Measurements from ENCODE around the gene CD300H.
A peak's percentile ranks its signal among the peaks of the same experiment; 100 is the strongest.

CD300H gene

DNA sequence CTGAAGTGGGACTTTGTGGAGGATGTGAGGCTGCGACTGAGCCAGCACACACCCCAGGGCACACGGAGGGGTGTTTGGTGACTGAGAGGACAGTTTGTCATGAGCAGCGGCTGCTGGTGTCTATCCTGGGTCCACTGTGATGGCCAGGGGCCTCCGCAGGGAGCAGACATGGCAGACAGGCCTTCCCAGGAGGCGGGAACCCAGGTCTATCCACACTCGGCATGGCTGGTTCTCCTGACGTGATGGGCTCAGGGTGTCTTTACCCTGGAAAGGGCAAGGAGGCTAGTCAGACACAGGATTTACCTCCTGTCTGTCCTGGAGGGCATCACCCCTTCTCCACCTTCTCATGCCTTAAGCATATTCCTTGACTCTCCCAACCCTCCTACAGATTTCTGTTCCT, 20.7 kb downstream of the CD300H start:
- Histone ChIP-seq H3F3A (ENCODE audit: low read depth) (no peaks in the 10 kb centered on the region), H3K4me1 (ENCODE audit: insufficient read depth, low read length, poor library complexity, severe bottlenecking) (peaks cover 24% of the 10 kb centered on the region), H3K4me2 (ENCODE audit: low read depth, low read length, poor library complexity, severe bottlenecking) (no peak overlapping the region), H3K79me2 (ENCODE audit: insufficient read depth, low read length) (no peaks in the 10 kb centered on the region), H3K36me3 (ENCODE audit: insufficient read depth, low read length) (no peaks in the 10 kb centered on the region), H3K9me3 (ENCODE audit: insufficient read depth, low read depth, low read length) (no peaks in the 10 kb centered on the region), H3K27me3 (ENCODE audit: insufficient read depth, low read length, poor library complexity, severe bottlenecking) (no peaks in the 10 kb centered on the region), H4K20me1 (ENCODE audit: insufficient read depth, low read length, poor library complexity, severe bottlenecking) (no peaks in the 10 kb centered on the region), H2AFZ (ENCODE audit: low read length) (no peak overlapping the region), H3K4me3 (ENCODE audit: low read length, poor library complexity, severe bottlenecking) (no peak overlapping the region), H3K9ac (ENCODE audit: low read depth, low read length, poor library complexity, severe bottlenecking) (no peak overlapping the region), H3K9me2 (replicated peaks; ENCODE audit: low read depth, low read length) (no peaks in the 10 kb centered on the region)
- TF ChIP-seq EZH2phosphoT487 (IDR thresholded peaks at IDR 0.05; ENCODE audit: borderline replicate concordance), result no peak
- TF ChIP-seq, protein P1, sequence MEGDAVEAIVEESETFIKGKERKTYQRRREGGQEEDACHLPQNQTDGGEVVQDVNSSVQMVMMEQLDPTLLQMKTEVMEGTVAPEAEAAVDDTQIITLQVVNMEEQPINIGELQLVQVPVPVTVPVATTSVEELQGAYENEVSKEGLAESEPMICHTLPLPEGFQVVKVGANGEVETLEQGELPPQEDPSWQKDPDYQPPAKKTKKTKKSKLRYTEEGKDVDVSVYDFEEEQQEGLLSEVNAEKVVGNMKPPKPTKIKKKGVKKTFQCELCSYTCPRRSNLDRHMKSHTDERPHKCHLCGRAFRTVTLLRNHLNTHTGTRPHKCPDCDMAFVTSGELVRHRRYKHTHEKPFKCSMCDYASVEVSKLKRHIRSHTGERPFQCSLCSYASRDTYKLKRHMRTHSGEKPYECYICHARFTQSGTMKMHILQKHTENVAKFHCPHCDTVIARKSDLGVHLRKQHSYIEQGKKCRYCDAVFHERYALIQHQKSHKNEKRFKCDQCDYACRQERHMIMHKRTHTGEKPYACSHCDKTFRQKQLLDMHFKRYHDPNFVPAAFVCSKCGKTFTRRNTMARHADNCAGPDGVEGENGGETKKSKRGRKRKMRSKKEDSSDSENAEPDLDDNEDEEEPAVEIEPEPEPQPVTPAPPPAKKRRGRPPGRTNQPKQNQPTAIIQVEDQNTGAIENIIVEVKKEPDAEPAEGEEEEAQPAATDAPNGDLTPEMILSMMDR (conservative IDR thresholded peaks at IDR 0.05; ENCODE audit: low read length), result no peak

DNA sequence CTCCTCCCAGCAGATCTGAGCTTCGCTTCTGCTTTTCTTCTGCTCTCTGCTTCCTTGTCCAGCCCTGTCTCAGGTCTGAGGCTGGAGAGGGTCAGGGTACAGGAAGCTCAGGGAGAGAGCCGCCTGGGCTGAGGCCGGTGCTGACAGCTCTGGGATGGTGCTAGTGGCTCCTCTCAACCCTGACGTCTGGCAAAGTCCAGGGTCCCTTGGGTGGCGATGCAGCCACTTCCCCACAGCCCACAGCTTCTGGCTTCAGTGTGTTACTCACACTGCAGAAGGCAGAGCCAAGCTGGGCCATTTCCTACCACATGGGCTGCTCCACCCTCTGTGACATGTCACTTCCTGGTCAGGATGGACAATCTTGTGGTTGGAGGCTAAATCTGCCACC, 21.5 kb downstream of the CD300H start, which contains the start of gene CD300C:
TSS of gene CD300C (minus strand) at position 273 of the 388 bp plus-strand sequence. CDS start 333 bp downstream, outside the sequence.
- Histone ChIP-seq H3K9ac (ENCODE audit: low read depth, low read length, poor library complexity, severe bottlenecking) (no peak within 1 kb of the TSS), H4K20me1 (ENCODE audit: insufficient read depth, low read length, poor library complexity, severe bottlenecking) (no peaks in the 10 kb centered on the region), H3F3A (ENCODE audit: low read depth) (no peaks in the 10 kb centered on the region), H3K4me2 (ENCODE audit: low read depth, low read length, poor library complexity, severe bottlenecking) (peak within 1 kb of the TSS; percentile 4), H3K79me2 (ENCODE audit: insufficient read depth, low read length) (no peaks in the 10 kb centered on the region), H3K36me3 (ENCODE audit: insufficient read depth, low read length) (no peaks in the 10 kb centered on the region), H3K27me3 (ENCODE audit: insufficient read depth, low read length, poor library complexity, severe bottlenecking) (no peaks in the 10 kb centered on the region), H2AFZ (ENCODE audit: low read length) (peak within 1 kb of the TSS; percentile 75; the same call in 1 of the 2 replicates), H3K9me2 (replicated peaks; ENCODE audit: low read depth, low read length) (no peaks in the 10 kb centered on the region), H3K4me3 (ENCODE audit: low read length, poor library complexity, severe bottlenecking) (no peak within 1 kb of the TSS), H3K9me3 (ENCODE audit: insufficient read depth, low read depth, low read length) (no peaks in the 10 kb centered on the region), H3K4me1 (ENCODE audit: insufficient read depth, low read length, poor library complexity, severe bottlenecking) (peaks cover 24% of the 10 kb centered on the region)
- TF ChIP-seq, protein P1 (conservative IDR thresholded peaks at IDR 0.05; ENCODE audit: low read length), result no peak
- TF ChIP-seq EZH2phosphoT487 (IDR thresholded peaks at IDR 0.05; ENCODE audit: borderline replicate concordance), result no peak

DNA sequence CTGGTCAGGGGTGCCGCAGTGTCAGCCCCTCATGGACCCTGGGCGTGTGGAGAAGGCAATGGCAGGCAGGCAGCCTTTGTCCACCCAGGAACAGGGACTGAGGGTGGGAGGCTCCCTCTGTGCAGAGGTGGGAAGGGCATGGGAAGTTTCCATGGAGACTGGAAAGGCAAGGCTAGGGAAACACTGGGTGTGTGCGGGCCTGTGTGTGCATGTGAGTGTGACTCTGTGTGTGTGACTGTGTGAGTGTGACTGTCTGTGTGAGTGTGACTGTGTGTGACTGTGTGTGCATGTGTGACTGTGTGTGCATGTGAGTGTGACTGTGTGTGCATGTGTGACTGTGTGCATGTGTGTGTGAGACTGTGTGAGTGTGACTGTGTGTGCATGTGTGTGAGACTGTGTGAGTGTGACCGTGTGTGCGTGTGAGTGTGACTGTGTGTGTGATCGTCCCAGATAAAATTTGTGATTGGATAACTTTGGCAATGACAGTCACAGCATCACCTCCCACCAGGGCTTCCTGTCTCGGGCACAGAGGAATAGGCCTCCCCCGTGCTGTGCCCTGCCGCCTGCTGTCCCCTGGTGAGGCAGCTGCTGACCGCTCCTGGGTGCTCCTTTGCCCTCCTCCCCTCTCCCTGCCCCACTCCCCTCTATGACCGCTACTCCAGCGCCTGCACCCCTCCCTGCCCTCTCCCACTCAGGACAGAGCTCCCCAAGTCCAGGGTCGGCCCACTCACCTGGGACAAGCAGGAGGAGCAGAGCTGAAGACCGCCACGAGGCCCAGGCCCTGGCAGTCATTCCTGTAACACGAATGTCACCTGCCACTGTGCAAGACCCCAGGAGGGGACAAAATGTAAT, 22.1 kb downstream of the CD300H start:
- Histone ChIP-seq H3F3A (ENCODE audit: low read depth) (no peaks in the 10 kb centered on the region), H3K9me3 (ENCODE audit: insufficient read depth, low read depth, low read length) (no peaks in the 10 kb centered on the region), H3K79me2 (ENCODE audit: insufficient read depth, low read length) (no peaks in the 10 kb centered on the region), H3K4me1 (ENCODE audit: insufficient read depth, low read length, poor library complexity, severe bottlenecking) (peaks cover 24% of the 10 kb centered on the region), H3K9me2 (replicated peaks; ENCODE audit: low read depth, low read length) (no peaks in the 10 kb centered on the region), H3K36me3 (ENCODE audit: insufficient read depth, low read length) (no peaks in the 10 kb centered on the region), H3K4me3 (ENCODE audit: low read length, poor library complexity, severe bottlenecking) (no peak overlapping the region), H4K20me1 (ENCODE audit: insufficient read depth, low read length, poor library complexity, severe bottlenecking) (no peaks in the 10 kb centered on the region), H2AFZ (ENCODE audit: low read length) (peak overlapping the region; percentile 75; the same call in 1 of the 2 replicates), H3K27me3 (ENCODE audit: insufficient read depth, low read length, poor library complexity, severe bottlenecking) (no peaks in the 10 kb centered on the region), H3K4me2 (ENCODE audit: low read depth, low read length, poor library complexity, severe bottlenecking) (peak overlapping the region; percentile 4), H3K9ac (ENCODE audit: low read depth, low read length, poor library complexity, severe bottlenecking) (no peak overlapping the region)
- TF ChIP-seq EZH2phosphoT487 (IDR thresholded peaks at IDR 0.05; ENCODE audit: borderline replicate concordance), result no peak
- TF ChIP-seq, protein P1 (conservative IDR thresholded peaks at IDR 0.05; ENCODE audit: low read length), result no peak

Data from Loucy (cell line).